MM.1S (cell line): ENCODE measurements around the gene HES5.

Experiments used
- CTCF ChIP-seq: fragments of 300-600 bp; sonication (generic); IDR thresholded peaks from 2 replicates; pipeline ENCODE4 v1.5.1; 2016; ENCODE audit warnings: antibody characterized with exemption, low read length, mixed read lengths
- EZH2phosphoT487 ChIP-seq: fragments of 300-600 bp; sonication (generic); IDR thresholded peaks from 2 replicates; pipeline ENCODE4 v1.6.1; 2018; ENCODE audit warnings: antibody characterized with exemption, low read length

DNA sequence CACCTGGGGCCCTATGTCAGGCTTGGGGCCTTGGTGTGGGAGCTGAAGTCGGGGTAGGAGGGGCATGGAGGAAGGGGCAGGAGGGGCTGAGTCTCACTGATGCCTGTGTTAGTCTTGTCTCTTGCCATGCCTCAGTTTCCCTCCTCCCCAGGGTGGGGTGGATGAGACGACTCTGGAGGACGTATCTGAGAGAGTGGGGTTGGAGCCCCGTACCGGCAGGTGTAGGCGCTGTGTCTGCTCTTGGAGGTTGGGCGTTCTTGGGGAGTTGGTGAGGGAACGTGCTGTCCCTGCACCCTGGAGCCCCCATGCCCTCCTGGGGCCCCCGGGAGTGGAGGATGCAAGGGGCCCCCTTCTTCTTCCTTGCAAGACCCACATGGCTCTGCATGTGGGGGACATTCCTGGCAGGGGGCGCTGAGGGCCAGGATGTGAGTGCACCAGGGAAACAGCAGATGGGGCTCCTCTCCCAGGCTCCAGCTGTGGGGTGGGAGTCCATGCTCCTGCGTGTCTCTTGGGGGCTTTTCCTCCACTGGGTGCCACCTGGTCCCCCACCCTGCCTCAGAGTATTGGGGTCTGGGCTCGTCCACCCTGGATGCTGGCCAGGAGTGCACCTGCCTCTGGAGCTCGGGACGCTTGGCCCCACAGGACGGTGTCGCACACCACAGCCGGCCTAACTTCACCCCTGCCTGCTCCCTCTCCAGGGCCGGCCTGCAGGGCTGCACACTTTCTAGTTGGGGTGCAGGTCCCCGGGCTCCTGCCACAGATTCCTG, 24.7 kb upstream of the HES5 start:
- TF ChIP-seq CTCF (peak; percentile 32), EZH2phosphoT487 (no peak)
